ENCODE data around the gene TCAF2.
"Not testable (repeated sequence)": the region's sequence is repeated elsewhere in the genome, so short reads cannot be mapped to it uniquely, and the experiment has no call there.

Gene TCAF2

DNA sequence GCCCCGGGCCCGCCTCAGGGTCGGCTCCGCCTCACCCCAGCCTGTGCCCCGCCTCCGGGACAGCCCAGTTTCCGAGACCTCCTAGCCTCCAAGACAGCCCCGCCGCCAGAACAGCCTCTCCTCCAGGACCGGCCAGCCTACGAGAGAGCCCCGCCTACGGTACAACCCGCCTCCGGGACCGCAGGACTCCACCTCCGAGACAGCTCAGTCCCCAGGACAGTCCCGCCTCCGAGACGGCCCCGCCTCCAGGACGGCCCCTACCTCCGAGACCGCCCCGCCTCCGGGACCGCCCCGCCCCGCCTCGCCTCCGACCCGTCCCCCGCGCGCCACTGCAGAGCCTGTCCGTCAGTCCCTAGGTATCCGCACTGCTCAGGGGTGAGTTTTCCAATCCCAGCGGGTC is at the start of gene TCAF2:
TSS of gene TCAF2 (plus strand) at position 329 of the 400 bp plus-strand sequence.
- DNase-seq (ENCODE audit: low spot score), result not testable (repeated sequence)

DNA sequence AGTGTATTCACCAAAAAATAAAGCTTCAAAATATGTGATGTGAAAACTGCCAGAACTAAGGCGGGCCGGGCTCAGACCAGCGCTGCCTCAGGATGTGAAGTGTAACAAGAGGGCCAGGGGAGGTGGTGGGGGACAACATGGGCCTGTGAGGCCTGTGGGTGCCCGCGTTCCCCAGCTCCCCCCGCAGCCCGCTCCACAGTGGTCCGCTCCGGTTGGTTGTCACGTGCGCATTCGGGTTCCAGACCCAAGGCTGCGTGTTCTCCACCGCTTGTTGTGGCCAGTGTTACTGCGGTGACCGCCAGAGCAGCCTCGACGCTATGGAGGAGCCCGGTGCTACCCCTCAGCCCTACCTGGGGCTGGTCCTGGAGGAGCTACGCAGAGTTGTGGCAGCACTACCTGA is 49.3 kb upstream of the TCAF2 start, which contains the start of gene CTAGE15:
TSS of gene CTAGE15 (plus strand) at position 301 of the 400 bp plus-strand sequence. CDS start at position 318, 17 bp downstream.
- not testable (repeated sequence) for DNase-seq (ENCODE audit: low spot score)

DNA sequence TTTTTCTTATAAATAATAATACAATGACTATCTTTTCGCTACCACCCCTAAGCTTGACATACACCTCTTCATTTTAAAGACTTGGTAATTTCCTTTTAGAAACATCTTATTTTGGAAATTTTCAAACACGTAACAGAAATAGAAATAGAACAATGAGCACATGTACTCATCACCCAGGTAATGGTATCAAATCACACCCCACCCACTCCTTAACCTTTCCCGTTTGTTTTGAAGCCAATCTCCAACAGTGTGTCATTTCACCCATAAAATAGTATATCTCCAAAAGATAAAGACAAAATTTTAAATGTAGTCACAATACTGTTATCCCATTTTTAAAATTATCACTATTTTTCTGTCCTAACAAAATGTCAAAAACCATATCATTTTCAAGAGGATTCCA is 32.6 kb upstream of the TCAF2 start:
- not testable (repeated sequence) for DNase-seq (ENCODE audit: low spot score)

DNA sequence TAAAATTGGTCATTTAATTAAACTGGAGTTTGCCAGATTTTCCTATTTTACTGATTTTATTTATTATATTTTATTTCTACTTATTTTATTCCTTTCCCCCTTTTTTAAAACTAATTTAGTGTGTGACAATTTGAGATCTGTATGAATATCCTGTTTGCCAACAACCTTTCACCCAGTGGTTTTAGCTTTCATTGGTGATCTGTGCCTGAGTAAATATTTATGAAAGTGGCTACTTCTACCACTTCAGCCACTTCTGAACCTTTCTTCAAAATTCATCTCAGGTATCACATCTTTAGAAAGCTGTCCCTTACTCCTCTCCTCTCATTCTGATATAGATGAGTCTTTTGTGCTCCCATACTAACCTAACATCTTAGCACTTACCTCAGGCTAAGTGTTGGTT is 30.9 kb upstream of the TCAF2 start:
- DNase-seq (ENCODE audit: low spot score), result not testable (repeated sequence)

GRCh38 chr7:143598086-143598485 is 22.7 kb upstream of the TCAF2 start:
- DNase-seq (ENCODE audit: low spot score), result not testable (repeated sequence)

GRCh38 chr7:143603549-143603948 is 17.2 kb upstream of the TCAF2 start:
- DNase-seq (ENCODE audit: low spot score), result not testable (repeated sequence)

DNA sequence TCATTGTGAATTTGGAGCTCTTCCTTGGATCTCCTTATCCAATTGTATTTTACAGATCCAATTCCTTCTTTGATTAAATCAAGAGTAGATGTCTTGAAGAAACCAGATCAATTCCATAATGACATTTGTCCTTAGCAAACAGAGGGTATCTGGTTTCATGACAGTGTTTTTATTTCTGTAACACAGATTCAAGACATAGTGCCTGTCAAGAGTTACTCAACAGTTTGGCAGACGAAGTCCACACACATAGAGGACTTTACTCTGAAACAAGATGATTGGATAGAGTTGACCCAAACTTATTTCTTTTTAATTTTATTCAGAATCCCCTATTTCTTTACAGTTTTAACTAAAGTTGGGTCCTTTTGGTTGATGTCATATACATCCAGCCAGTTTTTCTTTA is 14.7 kb upstream of the TCAF2 start:
- not testable (repeated sequence) for DNase-seq (ENCODE audit: low spot score)

DNA sequence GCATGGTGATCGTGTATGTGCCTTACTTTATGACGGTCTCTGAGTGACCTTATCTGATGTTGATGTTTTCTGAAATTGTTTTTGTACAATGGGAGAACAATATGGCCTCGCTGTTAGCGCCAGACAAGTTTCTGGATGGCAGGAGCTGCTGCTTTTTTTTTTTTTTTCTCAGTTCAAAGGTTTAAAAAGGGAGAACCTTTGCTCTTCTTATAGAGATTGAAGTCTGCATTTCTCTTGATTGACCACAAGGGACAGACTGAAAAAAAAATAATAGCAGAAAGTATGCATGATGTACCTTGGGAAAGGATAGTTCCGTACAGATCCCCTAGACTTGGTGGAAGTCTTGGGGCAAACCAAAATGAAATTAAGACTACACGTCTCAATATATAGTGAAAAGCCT is 5.2 kb upstream of the TCAF2 start:
- not testable (repeated sequence) for DNase-seq (ENCODE audit: low spot score)

DNA sequence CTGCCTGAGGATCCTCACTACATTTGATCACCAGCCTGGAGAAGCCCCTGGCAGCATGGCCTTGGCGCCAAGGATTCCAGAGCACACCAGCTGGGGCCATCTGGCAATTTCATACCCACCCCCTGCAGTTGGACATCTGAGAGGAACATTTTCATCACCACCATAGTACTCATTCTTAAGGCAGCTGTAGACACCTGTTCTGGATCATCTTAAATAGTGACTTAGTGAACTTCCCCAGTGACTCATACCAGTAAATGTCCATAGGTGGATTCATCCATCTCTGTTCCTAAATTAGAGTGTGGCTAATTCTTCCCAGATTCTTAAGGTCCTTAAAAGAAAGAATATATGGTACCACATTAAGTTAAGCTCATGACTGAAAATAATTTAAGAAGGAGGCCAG is 3.6 kb upstream of the TCAF2 start:
- not testable (repeated sequence) for DNase-seq (ENCODE audit: low spot score)

DNA sequence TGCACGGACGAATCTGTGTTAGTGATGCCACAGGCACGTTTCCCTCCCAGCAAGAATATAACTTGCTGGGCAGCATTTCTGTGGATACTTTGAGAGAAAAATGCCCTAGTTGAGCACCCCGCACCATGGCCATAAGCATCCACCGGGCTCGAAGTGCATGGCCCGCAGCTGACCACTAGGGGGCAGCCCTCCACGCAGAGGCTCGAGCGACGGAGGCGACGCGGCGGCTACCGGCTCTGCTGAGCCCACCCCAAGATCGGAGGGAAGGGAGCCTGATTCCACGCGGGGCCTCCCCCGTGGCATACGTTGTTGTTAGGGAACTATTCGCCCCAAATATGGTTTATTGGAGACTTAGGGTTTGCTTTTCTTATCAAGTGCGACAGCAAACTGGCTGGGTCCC is 716 bp upstream of the TCAF2 start:
- DNase-seq (ENCODE audit: low spot score), result not testable (repeated sequence)

- not testable (repeated sequence) for DNase-seq (ENCODE audit: low spot score)
Observed at GRCh38 chr7:143621175-143621574, 401 bp downstream of the TCAF2 start.

DNA sequence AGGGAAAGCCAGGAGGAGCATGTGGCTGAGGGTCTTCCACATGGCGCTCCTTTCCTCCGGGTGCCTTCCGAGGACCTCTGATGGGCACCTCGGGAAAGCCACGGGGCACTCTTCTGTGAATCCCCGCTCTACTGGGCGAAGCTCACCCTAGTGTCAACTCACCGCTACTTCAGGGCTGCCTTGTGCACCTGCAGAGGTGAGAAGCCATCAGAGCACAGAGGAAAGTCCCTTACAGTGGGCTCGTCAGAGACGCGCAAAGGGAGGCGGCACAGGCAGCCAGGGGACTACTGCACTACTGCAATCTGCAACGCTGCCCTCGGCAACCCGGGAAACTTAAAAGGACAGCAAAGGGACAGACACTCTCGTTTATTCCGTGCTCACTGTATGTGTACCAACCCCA is 1.4 kb downstream of the TCAF2 start:
- DNase-seq (ENCODE audit: low spot score), result not testable (repeated sequence)

DNA sequence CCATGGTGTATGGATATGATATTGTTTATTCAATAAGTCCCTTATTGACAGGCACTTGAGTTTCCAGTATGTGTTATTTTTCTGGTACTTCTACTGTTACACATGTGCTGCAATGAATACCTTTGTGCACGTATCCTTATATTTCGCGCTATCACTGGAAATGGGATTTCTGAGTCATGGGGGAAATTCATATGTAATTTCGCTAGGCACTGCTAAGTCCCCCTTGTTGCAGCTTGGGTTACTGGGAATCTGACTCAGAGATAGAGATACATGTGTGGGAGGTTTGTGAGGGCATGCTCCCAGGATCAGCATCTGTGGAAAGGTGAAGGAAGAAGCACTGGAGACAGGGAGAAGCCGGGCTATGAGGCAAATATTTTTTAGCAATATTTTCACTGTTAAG is 9.9 kb downstream of the TCAF2 start:
- not testable (repeated sequence) for DNase-seq (ENCODE audit: low spot score)

GRCh38 chr7:143632506-143632905 is 11.7 kb downstream of the TCAF2 start:
- DNase-seq (ENCODE audit: low spot score), result not testable (repeated sequence)

- not testable (repeated sequence) for DNase-seq (ENCODE audit: low spot score)
Observed at GRCh38 chr7:143633013-143633618, 12.3 kb downstream of the TCAF2 start.

GRCh38 chr7:143635364-143636240 is 14.8 kb downstream of the TCAF2 start:
- DNase-seq (ENCODE audit: low spot score), result not testable (repeated sequence)

DNA sequence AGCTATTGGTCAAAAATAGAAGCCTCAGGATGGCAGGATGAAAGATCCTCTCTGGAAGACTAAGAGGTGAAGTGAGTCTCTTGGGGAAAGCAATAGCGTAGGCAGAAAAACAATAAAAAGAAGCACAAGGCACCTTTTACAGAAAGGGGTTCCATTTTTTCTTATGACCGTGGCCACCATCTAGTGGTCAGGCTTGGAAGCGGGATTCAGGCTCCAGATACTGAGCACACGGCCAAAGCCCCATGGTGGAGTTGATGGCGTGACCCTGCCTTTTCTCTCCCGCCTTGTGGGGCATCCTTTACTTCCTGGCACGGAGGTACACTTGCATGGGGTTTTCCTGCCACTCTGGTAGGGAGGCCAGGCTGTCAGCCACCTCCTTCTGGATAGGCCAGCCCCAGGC is 18.6 kb downstream of the TCAF2 start:
- not testable (repeated sequence) for DNase-seq (ENCODE audit: low spot score)

GRCh38 chr7:143640528-143641189 is 19.9 kb downstream of the TCAF2 start:
- DNase-seq (ENCODE audit: low spot score), result not testable (repeated sequence)

GRCh38 chr7:143646598-143646997 is 25.8 kb downstream of the TCAF2 start:
- not testable (repeated sequence) for DNase-seq (ENCODE audit: low spot score)

GRCh38 chr7:143649902-143650301 is 29.1 kb downstream of the TCAF2 start:
- DNase-seq (ENCODE audit: low spot score), result not testable (repeated sequence)

DNA sequence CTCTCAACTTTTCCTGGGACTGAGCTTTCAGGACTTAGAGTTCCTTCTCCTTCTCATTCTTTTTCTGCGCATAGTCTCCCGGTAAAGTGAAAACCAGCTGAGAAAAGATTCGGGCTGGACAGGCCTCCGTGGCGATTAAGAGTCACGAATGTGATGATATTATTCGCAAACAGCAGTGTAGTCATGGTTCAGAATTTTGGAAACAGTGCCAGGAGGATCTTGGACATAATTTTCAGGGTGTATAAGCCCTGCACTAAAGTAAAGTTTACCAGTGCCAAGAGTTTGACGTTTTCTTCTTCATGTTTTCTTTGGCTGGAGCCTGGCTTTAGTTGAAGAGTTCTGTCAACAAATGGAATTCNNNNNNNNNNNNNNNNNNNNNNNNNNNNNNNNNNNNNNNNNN is 29.7 kb downstream of the TCAF2 start:
- not testable (repeated sequence) for DNase-seq (ENCODE audit: low spot score)
